Measurements from ENCODE around the gene KRT35.

KRT35 gene

DNA sequence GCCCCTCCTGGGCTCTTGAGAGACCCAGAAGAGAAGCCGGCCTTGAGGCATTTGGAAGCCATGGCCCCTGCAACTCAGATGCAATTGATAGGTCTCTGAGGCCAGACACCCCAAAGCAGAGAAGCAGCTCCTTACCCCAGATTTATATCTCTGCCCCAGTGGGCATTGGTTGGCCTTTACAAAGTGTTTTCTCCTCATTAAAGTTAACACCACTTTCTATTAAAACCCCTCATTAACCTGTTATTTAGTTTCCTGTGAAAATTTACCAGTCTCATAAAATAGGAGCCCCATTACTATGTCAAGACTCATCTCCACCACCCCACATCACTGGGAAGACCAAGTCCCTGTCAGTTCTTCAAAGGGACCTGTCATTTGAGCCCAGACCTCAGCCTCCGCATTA is at the start of gene KRT35:
Gene KRT35, minus strand, starts transcription at position 116 of the 400 bp plus-strand sequence. Its CDS starts 54 bp downstream, at position 62.
- no peak for DNase-seq

DNA sequence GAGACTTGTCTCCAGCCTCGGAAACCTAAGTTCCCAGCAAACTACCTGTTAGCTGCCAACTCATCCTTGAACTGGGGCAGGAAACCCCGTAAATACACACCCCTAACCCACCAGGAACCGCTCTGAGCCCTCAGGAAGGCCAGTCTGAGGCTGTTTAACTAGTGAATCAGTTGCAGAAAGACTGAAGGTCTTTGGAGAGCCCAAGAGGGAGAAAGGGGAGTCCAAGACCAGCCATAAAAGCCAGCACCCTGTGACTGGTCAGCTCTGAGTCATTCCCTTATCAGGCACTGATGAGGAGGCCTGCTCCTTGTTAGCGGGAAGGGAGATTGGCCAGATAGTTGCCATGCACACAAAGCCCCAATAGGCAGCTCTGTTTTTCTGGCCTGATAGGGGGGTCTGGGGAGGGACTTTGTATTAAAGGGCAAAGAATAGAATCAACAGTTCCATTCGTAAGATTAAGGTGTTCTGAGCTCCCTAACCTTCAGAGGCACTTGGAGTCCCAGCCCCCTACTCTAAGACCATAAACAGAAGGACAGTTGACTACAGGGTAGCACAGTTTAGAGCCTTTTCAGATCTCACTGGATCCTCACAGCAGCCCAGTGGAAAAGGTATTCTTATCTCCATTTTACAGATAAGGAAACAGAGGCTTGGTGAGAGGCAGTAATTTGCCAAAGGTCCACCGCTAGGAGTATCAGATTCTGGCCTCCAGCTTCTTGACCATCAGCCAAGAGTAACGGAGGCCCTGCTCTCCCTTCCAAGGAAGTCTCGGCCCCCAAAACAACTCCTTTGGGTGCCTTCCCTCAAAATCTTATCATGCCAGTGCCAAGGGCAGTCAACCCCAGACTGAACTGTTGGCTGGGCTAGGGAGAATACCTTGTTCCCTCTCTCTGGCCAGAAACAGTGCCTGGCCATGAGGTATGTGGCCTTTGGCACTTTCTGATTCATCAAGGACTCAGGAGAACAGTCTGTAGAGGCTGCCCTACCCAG is 49.4 kb upstream of the KRT35 start:
- DNase-seq: no peak

DNA sequence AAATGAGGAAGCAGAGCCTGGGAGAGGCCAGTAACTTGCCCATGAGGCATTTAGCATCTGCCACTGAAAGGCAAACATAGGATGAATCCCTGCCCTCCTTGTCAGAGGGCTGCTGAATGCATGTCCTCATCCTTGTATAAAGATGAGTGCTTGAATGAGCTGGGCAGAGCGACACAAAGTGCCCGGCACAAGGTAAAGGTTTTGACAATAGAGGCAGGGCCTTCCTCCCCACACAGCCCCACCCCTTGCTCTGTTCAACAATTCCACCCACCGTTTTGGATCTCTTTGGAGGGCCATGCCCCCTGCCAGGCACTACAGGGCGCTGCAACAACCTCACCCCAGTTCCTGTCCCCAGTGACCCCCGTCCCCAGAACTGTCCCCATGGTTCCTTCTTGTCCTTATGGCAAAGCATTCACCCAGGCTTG is 48.6 kb upstream of the KRT35 start:
- DNase-seq: no peak

DNA sequence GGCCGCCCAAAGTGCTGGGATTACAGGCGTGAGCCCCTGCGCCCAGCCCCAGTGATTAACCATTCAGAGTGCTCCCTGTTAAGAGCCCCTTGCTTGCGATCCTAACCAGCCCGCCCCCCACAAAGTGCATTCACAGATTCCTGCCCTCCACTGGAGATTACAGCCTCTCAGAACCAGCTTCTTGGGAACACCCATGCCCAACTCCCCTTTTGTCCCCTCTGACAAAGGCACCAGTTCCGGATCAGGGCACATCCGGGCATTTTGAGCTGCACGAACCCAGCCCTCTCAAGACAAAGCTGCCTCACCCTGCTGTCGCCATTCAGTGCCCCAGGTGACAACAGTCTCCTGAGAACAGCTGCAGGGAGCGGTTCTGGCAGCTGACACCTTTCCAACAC is 48.0 kb upstream of the KRT35 start:
- DNase-seq: no peak

DNA sequence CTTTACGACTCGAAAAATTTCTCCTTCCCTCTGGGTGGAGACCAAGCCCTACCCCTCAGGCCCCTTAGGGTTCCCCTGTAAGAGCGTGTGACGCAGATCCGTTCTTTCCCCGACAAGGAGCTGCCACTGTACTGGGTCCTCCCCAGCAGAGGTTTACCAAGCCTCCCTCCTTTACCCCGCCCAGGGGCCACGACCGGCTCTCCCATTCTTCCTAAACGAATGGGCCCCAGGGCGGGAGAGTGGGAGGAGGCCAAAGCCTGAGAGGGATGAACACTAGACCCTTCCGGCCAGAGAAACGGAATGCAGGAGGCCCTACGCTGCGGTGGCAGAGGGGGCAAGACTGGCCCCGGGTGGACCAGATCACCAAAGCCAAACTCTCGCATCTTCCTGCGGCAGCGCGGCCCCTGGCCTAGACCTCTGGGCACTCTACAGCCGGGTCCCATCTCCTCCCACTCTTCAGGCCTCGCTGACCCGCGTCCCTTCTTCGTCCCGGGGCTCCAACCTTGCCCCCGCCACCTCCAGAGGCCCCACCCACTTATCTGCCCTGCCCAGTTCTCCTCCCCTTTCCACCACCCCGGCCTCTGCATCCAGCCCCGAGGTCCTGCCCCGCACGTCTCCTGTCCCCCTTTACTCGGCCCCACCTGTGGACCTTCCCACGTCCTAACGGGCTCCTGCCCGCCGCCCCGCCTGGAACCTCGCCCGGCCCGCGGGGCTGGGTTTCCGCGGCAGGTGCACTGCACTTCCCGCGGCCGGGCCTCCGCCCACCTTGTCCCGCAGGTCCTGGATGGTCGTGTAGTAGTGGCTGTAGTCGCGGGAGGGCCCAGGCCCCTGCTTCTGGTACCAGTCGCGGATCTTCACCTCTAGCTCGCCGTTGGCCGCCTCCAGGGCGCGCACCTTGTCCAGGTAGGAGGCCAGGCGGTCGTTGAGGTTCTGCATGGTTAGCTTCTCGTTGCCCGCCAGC is 46.4 kb upstream of the KRT35 start:
- DNase-seq: no peak

DNA sequence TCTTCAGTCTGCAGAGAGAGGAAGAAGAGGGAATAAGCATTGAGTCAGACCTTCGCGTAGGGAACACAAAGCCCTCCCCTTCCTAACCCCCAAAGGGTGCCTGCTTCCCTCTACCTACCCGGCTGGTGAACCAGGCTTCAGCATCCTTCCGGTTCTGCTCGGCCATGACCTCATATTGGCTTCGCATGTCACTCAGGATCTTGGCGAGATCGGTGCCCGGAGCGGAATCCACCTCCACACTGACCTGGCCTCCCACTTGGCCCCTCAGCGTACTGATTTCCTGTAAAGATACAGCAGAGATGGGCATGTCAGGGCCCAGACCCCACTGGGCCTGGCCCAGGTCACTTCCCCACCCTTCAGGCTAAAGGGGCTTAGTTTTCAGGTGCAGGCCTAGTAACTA is 43.3 kb upstream of the KRT35 start:
- DNase-seq: no peak

DNA sequence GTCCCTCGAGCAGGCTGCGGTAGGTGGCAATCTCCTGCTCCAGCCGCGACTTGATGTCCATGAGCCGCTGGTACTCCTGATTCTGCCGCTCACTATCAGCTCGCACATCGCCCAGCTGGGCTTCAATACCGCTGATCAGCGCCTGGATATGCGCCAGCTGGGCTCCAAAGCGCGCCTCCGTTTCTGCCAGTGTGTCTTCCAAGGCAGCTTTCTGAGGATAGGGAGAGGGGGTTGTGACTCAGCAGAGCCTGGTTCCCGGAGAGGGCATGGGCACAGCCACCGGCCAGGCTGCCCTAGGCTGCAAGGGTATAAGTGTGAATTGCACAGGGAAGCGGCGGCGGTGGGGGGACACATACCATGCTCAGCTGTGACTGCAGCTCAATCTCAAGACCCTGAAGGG is 42.8 kb upstream of the KRT35 start:
- no peak for DNase-seq

DNA sequence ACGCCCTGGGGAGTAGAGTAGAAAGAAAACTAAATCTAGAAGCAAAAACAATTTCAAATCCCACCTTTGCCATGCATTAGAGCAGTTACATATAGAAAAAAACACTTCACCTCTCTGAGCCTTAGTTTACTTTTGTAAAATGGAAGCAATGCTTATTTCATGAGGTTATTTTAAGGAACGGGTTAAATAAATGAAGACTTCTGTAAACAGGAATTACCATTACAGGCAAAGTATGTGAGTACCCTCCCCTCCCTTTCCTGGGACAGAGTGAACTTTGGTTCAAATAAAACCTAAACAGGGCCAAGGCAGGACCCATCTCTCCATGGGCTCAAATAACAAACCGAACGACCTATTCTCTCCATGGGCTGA is 42.3 kb upstream of the KRT35 start:
- DNase-seq: no peak

DNA sequence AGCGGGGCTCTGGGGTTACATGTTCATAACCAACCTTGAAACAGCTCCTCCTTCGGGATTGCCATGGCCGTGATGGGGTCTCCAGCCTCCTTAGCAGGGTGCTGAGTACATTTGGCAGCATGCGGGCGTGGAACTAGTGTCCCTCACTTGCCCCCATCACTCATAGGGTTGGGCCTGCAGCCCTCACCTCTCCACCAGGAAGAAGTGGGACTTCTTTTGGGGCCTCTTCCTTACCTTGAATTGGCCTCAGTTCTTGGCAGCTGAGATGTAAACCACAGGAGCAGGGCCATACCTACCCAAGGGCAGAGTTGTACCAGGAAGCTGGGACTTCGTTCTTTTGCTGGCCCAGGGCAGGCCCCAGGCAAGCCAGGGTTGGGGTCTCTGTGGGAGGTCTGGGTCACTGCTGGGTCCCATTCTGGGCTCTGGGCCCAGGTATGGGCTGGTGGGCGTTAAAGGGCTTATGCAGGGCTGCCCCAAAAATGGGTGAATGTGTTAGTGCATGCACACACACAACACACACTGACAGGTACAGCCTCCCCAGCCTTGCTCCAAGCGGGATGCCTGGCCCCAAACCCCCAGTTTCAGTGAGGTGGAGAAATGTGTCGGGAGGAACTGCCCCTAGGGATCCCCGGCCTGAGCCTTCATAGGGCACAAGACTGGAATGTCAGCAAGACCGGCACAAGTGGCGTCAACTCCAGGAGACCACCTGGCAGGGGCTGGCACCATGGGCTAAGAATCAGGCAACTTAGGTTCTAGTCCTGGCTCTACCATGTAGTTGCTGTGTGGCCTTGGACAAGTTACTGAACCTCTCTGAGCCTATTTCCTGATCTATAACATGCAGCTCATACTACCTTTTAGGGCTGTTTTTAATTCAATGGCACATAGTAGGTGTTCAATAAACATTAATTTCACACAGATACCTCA is 41.6 kb upstream of the KRT35 start:
- no peak for DNase-seq

DNA sequence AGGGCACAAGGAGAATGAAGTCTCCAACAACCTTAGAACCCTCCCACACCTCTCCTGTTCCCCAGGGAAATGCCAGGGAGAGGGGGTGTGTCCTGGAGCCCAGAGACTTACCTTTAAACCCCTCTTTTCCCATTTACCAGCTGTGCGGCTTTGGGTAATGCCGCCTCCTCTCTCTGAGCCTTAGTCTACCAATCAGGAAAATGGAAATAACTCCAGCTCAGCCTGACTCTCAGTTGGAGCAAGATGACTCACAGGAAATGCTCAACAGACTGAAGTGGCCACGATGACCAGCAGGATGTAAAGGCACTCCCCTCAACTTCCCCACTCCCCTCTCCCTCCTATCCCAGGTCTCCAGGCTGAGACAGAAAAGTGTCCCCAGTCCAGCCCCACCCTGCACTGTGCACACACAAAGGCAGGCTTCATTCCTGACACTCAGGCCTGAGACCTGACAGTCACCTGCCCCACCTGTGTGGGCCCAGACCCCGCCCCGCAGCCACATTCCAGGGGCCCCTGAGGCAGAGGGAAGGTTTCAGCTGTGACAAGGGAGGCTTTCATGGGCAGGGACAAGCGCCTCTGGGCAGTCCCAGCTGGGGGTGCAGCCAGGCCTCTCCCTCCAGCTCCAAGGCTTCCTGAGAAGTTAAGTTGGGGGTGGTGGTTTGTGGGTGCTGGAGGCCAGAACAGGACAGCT is 40.8 kb upstream of the KRT35 start:
- no peak for DNase-seq

DNA sequence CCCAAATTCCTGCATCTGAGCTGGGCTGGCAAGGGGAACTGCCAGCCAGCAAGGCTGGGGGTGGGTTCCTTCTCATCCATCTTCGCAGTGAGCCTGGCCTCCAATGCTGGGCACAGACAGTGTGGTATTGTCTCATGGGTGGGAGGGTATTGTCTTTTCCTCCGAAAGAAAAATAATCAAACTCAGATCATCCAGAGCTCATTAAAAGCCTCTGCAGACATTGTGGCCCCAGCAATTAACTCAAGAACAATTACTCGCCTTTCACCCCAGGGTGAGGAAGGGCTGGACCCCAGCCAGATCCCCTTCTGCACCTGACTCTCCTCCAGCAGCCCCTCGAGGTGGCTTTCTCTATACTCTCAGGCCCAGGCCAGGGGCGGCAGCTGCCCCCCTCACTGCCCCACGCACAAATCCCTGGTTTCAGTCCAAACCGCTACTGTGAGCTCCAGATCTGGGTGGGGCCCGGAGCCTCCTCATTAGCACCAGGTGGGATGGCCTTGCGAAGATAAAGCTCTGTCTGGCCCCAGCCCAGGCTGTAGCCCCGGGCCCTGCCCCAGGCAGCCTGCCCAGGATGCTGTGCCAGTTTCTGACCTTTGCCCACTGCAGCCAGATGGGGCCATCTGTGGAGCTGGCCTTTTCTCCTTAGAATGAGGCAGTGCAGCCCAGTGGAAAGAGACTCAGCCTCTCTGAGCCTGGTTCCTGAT is 40.0 kb upstream of the KRT35 start:
- no peak for DNase-seq

DNA sequence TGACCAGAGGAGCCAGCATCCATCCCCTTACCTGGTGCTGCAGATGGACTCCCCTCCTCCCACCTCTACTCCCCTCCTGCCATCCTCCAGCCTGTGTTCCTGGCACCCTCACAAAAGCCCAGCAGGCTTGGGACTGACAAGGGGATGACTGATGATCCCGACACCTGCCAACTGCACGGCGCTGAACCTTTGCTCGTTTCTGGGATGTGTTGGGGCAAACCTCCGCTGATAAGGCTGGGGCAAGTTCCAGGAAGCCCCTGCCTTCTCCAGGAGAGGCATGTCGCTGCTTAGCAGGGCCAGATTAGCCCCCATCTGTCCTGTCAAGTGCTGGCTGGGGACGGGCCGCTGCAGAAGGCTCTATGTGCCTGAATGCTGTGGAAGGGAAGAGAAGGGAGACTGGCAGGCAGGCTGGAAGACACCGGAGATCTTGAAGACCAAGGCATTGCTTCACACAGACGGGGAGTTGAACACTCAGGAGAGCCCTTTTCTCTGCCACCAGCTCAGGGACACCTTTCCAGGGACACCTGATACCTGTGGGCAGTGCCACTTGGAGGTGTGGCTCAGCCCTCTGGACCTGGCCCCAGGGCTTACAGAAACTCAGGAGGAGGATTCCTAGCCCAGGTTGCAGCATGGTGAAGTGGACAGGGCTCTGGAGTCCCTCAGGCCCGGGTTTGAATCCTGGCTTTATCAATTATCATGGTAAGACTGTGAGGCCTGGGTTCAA is 38.7 kb upstream of the KRT35 start:
- no peak for DNase-seq

DNA sequence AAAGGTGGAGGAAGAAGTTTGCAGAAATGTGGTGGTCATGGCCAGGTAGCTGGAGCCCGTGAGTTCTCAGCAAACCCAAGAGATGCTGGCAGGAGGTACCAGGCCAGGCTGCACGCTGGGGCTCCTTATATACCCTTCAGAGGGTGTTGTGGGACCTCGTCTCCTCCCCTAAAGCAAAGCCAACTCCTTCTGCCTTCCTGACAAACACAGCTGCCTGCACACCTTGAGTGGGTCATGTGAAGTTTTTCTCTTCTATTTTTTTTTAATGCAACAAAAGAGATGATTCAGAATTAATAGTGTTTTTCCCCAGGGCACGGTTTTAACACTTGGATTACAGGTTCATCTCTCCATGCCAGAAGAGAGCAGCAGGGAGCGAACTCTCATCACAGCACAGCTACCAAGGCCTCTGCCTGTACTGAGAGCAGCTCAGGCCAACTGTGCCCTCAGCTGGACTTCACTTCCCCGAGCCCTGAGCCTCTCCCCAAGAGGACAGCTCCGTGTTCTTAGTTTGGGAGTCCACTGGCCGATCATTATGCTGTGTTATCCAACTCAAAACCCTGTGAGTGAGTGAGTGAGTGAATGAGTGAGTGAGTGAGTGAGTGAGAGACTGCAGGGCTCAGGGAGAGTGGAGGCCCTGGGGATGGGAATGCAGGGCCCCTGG is 38.0 kb upstream of the KRT35 start, which contains the start of gene KRT15:
Gene KRT15, minus strand, starts transcription at position 102 of the 661 bp plus-strand sequence. Its CDS starts 63 bp downstream, at position 39.
- no peak for DNase-seq

DNA sequence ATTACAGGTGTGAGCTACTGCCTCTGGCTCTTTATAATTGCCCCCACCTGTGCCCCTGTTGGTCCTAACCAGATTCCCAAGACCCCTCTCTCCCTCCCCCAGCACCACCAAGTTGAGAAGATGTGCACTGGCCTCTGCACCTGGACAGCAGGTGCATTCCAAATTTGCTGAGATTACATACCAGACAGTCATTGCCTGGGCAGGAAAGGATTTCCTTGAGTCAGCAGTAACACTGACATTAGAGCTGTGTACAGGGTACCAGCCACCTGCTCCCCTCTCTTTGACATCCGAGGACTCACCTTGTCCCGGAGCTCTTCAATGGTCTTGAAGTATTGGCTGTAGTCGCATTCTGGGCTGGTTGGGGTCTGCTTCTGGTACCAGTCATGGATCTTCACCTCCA is 37.1 kb upstream of the KRT35 start:
- no peak for DNase-seq

DNA sequence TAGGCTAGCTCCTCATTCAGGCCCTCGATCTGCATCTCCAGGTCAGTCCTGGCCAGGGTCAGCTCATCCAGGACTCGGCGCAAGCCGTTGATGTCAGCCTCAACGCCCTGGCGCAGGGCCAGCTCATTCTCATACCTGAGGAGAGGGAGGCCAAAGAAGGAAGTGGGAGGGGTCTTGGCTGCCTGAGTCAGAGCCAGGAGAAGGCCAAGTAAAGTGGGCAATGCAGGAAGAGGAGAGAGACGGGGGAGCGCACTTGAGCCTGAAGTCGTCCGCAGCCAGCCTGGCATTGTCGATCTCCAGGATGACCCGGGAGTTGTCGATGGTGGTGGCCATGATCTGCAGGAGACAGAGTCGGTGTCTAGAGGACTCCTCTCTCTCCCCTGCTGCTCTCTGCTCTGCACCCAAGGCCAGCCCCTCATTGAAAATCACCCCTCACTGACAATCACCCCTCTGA is 35.9 kb upstream of the KRT35 start:
- no peak for DNase-seq

DNA sequence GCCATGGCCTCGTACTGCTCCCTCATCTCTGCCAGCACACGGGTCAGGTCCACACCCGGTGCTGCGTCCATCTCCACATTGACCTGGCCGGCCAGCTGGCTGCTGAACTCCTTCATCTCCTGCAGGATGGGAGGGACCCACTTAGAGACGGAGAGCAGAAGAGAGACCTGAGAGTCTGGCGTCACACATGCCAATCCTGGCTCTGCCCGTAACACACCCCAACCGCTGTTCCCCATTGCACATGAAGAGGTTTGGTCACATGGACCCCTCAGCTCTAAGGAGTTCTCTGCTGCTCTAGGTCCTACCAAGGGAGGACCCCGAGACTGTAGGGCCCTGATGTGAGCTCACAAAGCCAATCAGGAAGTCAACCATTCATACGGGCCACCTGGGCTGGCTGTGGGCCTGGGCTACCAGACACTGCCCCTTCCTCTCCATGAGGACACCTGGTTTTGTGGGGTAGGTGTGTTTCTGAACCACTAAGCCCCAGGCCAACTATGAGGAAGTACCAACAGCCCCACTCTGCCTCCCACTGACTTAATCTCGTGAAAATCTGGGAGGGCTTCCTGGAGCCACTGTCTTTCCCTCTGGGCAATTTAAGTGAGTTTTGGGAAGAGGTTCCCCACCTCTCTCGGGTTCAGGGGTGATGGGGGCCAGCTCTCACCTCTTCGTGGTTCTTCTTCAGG is 35.3 kb upstream of the KRT35 start:
- DNase-seq: no peak

DNA sequence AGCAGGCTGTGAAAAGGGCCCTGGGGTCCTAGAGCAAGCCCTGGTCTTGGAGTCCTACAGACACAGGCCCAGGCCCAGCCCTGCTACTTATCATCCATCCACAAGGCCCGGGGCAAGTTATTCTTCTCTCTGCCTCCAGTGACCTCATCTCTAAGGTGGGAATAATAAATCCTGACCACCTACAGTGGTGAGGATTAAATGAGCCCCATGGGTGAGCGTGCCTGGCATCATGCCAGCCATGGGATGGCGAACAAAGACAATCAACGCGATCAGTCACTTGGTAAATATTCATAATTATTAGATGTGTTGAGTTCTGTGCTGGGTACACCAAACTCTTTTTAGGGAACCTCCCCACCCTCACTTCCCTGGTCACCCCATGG is 32.2 kb upstream of the KRT35 start:
- DNase-seq: no peak

DNA sequence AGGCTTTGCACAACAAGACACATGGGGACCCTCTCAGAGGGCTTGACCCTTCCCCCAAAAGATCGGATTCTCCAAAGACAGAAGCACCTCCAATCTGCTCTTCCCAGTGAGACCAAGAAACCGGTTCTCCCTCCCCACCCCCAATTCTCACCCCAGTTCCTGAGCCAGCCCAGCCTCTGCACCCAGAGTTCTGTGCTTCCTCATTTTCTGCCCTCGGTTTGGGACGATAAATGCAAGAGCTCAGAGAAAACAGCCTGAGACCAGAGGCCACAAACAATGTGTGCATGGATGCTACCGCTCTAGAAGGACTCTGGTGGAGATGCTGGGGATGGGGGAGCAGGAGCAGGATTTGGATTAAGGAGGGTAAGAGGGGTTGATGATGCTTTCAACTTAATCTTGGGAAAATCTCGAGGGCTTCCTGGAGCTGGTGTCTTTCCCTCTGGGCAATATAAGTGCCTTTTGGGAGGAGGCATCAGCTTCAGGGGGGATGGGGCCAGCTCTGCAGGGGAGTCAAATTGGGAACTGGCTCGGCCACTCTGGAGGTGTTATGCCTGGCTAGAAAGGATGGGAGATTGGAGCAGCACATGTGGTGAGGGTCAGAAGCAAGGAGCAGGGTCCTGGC is 31.7 kb upstream of the KRT35 start:
- DNase-seq: no peak

DNA sequence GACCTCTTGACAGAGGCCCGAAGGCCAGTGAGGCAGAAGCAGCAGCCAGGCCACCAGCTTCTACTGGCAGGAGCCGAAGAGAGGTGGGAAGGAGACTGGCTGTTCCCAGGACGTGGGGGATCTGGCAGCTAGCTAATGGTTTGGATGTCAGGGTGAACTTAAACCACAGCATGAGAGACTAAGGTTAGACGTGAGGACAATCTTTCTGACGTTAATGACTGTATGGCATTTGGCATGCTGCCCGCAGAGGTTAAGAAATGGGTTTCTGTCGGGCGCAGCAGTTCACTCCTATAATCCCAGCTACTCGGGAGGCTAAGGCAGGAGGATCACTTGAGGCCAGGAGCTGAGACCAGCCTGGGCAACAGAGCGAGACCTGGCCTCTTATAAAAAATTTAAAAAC is 30.8 kb upstream of the KRT35 start:
- no peak for DNase-seq

Measured in CD4-positive, alpha-beta T cell treated with Interleukin-10 for 1 hour (primary cell).